NT2/D1 (cell line): Measurements from ENCODE around the gene TTBK1.

Experiments used
- SUZ12 ChIP-seq: IDR thresholded peaks from 2 replicates; pipeline ENCODE4 v1.6.1; 2011; ENCODE audit not compliant: insufficient read length, insufficient read depth; ENCODE audit errors: extremely low read depth
- YY1 ChIP-seq: IDR thresholded peaks from 2 replicates; pipeline ENCODE4 v1.6.1; 2011; ENCODE audit not compliant: insufficient read length, insufficient read depth
- ZNF274 ChIP-seq: IDR thresholded peaks from 2 replicates; pipeline ENCODE4 v1.6.1; 2011; ENCODE audit warnings: mild to moderate bottlenecking, low read depth, low read length

DNA sequence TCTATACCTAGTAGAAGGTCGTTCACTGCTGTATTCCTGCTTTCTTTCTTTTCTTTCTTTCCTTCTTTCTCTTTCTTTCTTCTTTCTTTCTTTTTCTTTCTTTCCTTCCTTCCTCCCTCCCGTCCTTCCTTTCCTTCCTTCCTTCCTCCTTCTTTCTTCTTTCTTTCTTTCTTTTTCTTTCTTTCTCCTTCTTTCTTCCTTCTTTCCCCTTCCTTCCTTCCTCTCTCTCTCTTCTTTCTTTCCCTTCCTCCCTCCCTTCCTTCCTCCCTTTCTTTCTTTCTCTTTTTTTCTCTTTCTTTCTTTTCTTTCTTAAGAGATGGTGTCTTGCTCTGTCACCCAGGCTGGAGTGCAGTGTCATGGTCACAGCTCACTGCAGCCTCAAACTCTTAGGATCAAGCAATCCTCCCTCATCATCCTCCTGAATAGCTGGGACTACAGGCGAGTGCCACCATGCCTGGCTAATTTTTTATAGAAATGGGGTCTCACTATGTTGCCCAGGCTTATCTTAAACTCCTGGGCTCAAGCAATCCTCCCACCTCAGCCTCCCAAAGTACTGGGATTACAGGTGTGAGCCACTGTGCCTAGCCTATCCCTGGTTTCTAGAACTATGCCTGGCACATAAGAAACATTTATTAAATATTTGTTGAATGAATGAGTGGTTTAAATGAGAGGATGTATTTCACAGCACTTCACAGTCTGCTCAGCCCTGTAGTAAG lies 11.4 kb upstream of the TTBK1 start:
- no peak for TF ChIP-seq YY1
- no peak for TF ChIP-seq SUZ12
- TF ChIP-seq ZNF274, result no peak
